DMS114 treated with DMSO at 0.1 percent for 48 hours (cell line): ENCODE measurements around the gene AGAP2.
"Not testable (repeated sequence)": the region's sequence is repeated elsewhere in the genome, so short reads cannot be mapped to it uniquely, and the experiment has no call there.

Source experiments
- DNase-seq: peaks from one replicate; lab custom pipeline; 2025; ENCODE audit not compliant: unreplicated experiment; lab: John Stamatoyannopoulos, UW

Gene AGAP2

DNA sequence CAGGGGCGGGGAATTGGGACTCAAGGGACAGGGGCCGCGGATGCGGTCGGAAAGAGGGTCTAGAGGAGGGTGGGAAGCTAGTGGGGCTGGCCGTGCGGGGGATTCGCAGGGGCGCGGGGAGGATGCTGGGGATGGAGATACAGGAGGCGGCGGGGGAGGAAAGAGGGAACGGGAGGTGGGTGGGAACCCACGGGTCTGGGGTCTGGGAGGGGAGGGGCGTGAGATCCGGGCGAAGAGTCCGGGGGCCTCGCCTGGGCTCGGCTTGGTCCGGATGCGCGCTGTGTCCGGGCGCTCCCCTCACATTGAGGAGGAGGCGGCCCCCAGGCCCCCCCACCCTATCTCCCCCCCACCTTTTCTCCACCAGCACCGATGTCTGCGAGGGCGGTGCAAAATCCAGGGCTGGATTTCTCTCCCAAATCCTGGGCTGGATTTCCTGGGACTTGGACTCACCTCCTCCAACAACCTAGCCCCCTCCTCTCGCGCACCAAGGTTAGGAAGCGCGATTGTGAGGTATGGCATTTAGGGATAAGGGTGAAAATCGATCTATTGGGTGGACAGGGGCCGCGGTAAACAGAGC, at the start of gene AGAP2:
Gene AGAP2, minus strand, starts transcription at position 82 of the 577 bp plus-strand sequence. CDS start 496 bp downstream, outside the sequence.
- peak; percentile 13 for DNase-seq

DNA sequence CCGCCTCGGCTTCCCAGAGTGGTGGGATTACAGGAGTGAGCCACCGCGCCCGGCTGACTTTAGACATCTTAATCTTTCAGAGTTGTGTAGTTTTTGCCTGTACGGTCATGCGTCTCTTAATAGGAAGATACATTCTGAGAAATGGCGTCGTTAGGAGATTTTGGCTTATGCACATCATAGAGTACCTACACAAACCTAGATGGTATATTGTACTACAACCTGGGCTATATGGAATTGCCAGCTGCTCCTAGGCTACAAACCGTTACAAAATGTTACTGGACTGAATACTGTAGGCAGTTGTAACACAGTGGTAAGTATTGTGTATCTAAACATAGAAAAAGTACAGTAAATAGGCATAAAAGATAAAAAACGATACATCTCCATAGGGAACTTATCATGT, 45.3 kb upstream of the AGAP2 start:
- DNase-seq: no peak

DNA sequence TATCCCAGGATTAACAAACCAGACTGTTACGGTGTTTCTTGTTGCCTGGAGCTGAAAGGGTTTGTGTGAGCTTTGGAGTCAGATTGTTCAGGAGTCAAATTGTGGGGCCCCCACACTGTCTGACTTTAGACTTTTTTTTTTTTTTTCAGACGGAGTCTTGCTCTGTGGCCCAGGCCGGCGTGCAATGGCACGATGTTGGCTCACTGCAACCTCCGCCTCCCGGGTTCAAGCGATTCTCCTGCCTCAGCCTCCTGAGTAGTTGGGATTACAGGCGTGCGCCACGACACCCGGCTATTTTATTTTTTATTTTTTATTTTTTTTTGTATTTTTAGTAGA, 44.9 kb upstream of the AGAP2 start:
- no peak for DNase-seq

DNA sequence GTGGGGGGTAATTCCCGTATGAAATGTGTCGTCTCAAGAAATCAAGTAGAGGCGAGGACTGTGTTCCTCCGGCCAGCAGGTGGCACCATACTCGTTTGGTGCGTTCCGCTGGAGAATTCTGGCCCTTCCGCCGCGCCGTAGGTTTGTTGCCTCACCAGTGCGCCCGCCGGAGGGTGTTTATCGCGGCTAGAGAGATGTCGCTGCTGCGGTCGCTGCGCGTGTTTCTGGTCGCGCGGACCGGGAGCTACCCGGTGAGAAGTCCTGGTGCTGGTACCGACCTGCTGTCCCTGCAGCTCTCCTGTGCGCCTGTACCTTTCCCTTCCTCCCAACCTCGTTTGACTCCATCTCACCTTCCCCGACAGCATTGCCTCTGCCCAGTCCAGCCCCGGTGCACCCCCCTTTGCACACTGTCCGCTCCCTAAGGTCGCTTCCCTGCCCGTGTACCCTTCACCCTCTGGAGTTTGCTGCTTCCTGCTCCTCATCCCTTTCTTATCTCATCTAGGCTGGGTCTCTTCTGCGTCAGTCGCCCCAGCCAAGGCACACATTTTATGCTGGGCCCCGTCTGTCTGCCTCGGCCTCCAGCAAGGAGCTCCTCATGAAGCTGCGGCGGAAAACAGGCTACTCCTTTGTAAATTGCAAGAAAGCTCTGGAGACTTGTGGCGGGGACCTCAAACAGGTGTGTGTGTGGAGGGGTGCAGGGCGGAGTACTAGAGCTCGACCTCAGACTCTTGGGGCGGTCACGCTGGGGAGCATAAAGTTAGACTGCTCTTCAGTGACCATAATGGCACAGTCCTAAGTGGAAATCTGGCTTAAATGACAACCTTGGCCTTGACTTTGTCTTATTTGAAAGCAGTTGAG, 44.3 kb upstream of the AGAP2 start, which contains the start of gene TSFM:
Gene TSFM, plus strand, starts transcription at position 180 of the 858 bp plus-strand sequence. Its CDS starts 15 bp downstream, at position 195.
- peak; percentile 93 for DNase-seq

DNA sequence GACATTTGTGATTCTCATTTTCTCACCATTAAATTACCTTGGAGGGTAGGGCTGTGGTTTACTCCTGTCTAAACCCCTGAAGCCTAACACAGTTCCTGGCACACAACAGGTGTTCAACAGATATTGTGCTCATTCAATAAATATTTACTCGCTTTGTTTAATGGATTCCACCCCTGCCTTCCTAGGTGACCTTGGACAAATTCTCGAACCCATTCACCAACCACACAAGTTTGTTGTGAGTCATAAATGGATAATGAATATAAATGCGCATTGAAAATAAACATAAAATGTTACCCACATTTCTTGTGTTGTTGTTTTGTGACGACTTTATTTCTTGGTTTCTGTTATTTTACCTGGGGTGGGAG, 43.7 kb upstream of the AGAP2 start:
- DNase-seq: no peak

DNA sequence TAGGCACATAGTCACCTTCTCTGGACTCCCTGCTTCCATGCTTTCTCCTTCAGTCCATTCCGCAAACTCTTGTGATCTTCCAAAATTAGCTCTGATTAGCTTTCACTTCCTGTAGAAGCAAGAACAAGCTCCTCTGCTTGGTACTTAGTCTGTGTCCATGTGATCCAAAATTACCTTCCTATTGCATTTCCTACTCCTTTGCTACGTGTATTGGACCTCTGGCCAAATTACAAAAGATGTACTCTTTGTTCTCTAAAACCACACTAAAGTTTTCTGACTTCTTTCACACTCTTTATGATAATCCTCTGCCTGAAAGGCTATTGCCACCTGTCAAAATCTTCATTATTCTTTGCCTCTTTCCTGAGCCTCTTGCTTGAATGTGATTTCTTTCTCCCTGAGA, 43.3 kb upstream of the AGAP2 start:
- no peak for DNase-seq

DNA sequence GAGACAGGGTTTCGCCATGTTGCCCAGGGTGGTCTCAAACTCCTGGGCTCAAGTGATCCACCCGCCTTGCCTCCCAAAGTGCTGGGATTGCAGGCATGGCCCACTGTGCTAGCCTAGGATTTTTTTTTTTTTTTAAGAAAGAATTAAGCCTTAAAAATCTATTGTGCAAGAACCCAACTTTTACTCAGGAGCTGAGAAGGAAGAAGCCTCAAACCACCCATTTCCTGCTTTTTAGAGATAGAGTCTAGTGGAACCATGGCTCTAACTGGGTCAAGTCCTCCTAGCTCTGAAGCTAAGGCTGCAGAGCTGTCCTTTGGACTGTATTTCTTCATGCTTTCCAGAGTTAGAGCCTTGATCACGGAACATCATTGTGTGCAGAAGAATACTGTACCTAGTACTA, 42.7 kb upstream of the AGAP2 start:
- DNase-seq: no peak

DNA sequence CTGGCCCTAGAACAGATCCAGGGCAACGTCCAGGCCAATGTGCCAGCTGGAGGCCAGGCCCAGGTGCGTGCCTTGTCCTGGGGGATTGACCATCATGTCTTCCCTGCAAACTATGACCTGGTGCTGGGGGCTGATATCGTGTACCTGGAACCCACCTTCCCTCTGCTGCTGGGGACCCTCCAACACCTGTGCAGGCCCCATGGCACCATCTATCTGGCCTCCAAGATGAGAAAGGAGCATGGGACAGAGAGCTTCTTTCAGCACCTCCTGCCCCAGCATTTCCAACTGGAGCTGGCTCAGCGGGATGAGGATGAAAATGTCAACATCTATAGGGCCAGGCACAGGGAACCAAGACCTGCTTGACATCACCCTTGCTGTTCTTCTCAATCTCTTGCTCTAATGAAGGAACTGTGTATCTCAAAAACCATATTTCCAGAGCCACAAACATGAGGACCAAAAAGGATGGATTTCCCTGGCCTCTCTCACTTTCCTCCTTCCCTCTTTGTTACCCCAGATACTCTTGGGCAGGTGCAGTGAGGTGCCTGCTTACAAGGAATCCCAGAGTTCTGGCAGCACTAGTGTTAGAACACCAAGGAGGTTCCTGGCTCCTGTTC, 41.8 kb upstream of the AGAP2 start:
- DNase-seq: no peak

DNA sequence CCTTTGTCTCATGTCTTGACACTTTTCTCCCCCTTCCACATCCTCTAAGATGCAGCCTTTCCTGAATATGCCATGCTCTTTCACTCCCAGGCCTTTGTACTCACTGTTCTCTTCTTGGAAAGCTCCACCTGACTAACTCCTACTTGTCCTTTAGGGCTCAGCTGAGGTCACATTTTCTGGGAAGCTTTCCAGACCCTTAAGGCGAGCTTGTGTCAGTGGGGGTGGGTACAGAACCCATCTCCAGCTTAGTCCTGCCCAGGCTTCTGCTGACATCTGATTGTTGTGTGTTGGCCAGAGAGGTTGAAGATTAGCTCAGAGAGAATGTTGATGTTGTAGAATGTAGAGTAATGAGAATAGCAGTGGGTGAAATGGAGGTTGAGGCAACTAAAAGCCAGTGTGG, 41.2 kb upstream of the AGAP2 start:
- no peak for DNase-seq

DNA sequence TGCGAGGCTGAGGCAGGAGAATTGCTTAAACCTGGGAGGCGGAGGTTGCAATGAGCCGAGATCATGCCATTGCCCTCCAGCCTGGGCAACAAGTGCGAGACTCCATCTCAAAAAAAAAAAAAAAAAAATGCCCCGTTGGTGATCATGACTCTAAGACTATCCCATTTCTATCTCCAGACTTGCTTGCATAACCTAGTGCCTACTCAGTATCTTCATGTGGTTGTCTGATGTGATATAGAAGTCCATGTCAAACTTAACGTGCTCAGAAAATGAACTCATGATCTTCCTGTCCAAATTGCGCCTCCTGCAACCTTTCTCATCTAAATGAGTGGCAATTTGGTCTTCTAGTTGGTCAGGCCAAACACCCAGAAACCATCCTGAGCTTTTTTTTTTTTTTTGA, 39.4 kb upstream of the AGAP2 start:
- DNase-seq: no peak

DNA sequence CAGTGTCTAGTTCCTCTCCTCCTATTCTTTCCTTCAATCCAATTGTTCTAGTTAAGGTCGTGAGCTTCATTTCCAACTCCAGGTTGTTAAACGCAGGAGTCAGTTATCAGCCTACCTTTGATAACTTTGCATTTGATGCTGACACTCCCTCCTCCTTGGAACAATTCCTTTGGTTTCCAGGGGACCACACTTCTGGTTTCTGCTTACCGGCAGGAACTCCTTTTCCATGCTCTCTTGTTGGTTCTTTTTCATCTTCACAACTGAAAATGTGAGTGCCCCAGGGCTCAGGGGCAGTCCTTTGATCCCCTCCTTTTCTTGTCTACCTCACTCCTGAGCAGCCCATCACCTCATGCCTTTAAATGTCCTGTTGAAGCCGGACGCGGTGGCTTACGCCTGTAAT, 38.8 kb upstream of the AGAP2 start:
- DNase-seq: no peak

DNA sequence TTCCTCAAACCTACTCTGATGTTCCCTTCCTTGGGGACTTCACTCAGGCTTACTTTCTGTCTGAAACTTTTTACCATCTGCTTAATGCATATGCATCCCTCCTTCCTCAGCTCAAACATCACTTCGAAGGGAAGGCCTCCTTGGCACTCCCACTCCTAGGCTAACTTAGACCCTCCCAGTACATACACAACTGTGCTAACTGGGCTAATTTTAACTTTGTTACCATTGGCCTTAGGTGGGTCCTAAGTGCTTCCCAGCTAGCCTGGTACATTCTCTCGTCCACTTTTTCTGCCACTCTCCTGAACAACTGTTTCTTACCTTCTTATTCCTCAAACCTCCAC, 37.7 kb upstream of the AGAP2 start:
- DNase-seq: no peak

DNA sequence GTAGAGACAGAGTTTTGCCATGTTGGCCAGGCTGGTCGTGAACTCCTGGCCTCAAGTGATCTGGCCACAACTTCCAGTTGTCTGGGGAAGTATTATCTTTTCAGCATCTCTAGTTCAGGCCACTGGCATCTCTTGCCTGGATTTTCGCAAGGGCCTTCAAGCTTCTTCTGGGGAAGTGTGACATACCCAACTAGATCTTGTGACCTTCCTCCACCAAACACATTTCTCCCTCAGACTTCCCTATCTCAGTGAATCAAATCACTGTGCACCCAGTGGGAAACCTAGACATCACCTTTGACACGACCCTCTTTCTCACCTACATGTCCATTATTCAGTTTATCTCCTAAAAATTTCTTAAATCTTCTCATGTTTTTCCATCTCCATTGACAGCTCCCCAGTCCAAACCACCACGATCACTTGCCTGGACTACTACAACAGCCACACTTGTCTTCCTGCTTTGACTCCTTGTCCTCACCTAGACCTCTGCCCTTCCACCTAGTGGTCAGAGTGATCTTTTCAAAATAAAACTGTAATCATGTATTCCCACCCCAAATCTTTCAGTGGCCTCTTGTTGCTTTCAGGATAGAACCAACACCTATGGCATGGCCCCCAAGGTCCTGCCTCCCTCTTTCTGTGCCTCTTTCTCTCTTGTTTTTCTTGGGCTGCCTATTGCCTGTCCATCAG, 37.2 kb upstream of the AGAP2 start:
- no peak for DNase-seq

DNA sequence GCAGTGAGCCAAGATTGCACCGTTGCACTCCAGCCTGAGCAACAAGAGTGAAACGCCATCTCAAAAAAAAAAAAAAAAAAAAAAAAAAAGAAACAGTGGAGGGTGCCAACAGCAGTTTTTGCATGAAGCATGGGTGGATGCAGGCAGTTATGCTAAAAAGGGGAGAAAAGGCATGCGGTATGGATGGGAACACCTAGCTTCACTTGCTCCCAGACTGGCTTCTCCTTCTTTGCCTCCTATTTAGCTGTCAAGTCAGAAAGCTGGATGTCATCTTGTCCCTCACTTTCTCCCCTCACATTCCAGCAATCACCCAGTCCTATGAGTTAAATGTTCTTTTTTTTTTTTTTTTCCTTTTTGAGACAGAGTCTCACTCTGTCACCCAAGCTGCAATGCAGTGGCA, 36.5 kb upstream of the AGAP2 start:
- DNase-seq: no peak

DNA sequence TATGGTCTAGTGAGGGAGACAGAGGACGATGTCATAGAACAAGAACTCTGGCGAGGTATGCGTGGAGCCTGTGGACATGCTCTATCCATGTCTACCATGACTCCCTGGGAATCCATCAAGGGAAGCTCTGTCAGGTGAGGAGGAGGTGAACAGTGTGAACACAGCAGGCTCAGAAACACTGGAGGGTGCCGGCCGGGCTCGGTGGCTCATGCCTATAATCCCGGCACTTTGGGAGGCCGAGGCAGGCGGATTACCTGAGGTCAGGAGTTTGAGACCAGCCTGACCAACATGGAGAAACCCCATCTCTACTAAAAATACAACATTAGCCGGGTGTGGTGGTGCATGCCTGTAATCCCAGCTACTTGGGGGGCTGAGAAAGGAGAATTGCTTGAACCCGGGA, 36.1 kb upstream of the AGAP2 start:
- DNase-seq: not testable (repeated sequence)

DNA sequence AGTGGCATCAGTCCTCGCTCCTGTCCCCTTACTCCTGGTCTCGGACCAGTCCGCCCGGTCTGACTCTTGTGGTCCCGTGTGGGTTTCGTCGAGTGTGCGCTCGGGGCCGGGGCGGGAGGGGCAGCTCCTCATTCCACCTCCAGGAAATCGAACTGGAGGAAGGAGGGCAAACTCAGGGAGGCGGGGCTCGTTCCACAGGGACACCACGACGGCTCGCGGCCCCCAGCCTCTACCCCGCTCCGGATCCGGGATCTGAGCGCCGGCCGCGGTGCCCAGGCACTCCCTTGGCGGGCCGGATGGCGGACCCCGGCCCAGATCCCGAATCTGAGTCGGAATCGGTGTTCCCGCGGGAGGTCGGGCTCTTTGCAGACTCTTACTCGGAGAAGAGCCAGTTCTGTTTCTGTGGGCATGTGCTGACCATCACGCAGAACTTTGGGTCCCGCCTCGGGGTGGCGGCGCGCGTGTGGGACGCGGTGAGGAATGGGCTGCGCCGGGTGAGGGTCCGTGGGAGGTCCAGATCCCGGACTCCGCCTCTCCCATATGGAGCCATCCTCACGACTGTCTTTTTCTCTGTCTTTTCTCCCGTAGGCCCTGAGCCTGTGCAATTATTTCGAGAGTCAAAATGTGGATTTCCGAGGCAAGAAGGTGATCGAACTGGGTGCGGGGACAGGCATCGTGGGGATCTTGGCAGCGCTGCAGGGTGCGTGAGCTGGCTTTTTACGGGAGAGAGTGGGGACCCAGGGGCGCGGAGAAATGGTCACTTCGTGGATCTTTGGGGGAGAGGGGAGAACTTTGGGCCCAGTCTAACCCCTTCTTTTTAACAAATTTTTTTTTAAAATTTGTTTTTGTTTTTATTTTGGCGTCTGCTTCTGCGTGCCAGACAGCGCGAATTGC, 34.1 kb upstream of the AGAP2 start, which contains the start of gene EEF1AKMT3:
Gene EEF1AKMT3, plus strand, starts transcription at position 186 of the 894 bp plus-strand sequence. Its CDS starts 111 bp downstream, at position 297.
- DNase-seq: peak; percentile 65

DNA sequence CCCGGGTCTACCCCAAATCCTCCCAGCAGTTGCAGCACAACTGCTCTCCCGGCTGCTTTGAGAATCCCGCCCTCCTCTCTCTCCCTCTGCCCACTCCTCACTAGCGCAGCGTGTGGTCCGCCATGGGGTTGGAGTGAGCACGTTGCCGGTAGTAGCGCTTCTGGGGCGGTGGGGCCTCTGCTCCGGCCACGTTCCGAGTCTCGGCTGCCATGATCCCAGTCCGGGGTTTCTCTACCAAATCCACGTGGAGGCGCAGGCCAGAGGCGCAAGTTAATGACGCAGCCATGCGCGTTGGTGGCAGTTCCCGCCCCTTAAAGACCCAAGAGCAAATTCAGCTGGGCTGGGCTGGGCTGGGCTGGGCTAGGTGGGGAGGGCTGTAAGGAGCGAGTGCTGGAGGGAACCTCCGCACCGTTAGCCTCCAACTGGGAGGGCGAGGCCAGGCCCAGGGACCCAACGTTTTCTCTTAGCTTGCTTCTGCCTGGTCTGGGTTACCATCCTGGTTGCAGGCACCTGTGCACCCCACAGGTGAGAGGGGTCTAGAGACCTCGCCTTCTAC, 33.4 kb upstream of the AGAP2 start, which contains the start of gene METTL1:
Gene METTL1, minus strand, starts transcription at position 233 of the 556 bp plus-strand sequence. Its CDS starts 22 bp downstream, at position 211.
- DNase-seq: peak; percentile 93

DNA sequence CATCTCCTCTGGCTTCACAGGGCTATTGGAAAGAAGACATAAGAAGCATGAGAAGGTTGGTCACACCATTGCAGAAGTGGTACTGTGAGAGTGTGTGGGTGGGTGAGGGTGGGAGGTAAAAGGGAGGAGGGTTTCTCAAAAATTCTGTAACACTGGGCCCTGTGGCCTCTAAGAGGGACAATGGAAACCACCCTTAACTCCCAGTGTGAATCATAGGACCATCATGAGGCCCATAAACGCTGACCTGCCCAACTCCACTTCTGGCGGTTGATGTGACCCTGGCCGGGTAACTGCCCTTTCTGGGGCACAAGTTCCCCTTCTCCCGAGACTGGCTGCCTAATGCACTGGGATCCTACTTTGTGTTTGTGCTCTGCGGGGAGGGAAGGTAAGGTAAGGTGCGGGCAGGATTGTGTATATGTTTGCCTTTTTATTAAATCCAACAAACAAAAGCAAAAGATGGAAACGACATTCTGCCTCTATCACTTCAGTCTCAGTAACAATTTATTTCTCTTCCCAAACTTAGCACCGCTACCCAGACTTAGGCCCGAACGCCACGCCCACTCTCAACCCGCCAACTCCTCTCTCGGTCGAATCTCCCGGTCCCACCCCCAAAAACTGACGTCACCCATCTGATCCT, 32.8 kb upstream of the AGAP2 start:
- peak; percentile 94 for DNase-seq

DNA sequence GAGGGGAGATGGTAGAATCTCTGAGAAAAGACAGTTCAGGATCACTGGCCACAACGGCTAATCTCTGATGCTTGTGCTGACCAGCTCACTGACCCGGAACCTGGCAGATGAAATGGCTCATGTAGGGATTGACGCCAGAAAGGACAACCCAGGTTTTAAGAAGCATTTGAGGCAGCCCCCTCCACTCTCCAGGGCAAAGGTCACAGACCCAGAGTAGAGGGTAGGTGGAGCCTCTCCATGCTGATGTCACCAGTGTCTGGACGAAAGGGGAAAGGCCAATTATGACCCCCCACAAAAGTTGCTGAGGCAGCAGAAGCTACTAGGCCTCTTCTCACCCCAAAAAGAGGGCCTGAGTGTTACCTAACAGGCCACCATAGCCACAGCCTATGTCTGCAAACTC, 32.2 kb upstream of the AGAP2 start:
- DNase-seq: no peak

DNA sequence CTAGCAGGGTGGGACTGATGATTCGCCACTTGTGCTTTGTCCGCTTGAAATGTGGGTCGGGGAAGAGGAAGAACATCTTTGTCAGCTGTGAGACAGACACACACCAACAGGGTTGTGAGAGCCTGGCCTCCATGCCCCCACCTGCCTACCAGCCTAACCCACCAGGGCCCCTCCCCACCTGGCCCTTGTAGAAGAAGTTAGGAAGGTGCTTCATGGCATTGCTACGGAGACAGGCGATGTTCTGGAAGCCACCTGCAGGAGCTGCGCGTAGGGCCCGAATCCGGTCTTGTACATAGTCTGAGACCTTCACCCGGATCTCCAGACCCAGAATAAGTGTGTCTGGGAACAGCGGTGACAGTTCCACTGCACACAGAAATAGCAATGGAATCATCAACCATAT, 31.1 kb upstream of the AGAP2 start:
- DNase-seq: no peak
